Central memory CD4-positive, alpha-beta T cell (primary cell): ENCODE measurements around the gene EIF2S2.

Source experiments
- DNase-seq: peaks from one replicate; pipeline ENCODE4 v3.0.0; 2022

The EIF2S2 gene

DNA sequence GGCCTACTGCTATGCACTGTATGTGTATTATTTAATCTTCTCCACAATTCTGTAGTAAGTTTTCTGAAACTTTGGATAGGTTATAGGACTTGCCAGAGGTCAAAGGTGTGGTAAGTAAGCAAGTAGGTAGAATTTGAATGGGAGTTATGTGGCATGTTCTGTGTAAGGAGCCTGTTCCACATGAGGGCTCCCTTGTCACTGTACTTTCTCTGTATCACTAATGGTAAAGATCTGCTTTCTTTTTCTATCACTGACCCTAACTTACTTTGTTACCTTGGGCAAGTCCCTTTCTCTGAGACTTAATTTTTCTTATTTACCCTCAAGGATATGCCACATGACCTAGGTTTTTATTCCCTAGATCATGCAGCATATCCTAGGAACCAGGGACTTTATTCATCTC, 50.3 kb downstream of the EIF2S2 start:
- DNase-seq, result no peak

DNA sequence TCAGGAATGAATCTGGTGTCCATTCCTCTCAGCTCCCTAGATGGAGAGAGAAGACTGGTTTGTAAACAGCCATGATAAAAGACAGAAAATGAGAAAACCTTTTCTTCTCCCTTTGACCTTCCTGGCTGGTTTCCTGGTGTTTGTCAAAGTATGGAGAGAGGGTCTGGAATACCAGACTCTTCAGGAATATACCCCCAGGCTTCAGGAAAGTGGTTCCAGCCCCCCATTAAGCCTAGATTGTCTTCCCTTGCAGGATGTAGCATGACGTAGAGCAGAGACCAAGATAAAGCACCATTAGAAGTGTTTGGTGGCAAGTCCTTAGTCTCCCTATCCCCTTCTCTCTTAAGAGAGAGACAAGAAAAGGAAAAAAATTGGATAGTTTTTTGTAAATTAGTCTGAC, 51.1 kb downstream of the EIF2S2 start:
- DNase-seq, result no peak

DNA sequence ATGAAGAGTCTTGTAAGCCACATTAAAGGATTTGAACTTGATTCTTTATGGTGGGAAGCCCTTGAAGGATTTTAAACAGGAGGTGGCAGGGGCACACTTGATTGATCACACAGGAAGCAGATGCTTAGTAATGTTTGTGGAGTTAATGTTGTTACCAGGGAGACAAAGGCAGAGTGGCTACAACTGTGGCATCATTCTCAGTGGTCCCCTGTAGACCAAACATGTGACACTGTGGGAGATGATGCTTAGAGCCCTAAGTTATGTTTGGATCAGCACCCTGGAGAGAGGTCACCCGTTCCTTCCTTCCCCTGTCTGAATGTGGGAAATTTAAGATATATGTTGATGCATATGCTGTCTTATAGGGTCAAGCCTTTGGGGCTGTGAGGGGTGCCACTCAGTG, 53.2 kb downstream of the EIF2S2 start:
- peak; percentile 57 for DNase-seq

DNA sequence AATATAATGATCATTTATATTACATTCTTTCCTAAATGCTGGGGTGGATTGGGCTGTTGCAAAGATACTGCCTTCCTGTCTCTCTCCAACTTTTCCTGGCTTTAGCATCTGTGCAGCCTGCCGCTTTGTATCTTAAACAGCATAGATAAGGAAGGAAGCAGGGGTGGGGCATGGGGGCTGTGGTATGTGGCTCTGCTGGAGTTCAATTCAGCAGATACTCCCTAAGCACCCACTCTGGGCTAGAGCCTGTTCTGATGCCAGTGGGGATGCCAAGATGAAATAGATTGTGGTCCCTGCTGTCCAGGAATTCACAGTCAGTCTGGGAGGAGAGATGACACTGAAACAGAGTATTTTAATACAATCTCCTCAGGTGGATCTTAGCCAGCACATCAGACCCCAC, 56.8 kb downstream of the EIF2S2 start:
- DNase-seq, result no peak

DNA sequence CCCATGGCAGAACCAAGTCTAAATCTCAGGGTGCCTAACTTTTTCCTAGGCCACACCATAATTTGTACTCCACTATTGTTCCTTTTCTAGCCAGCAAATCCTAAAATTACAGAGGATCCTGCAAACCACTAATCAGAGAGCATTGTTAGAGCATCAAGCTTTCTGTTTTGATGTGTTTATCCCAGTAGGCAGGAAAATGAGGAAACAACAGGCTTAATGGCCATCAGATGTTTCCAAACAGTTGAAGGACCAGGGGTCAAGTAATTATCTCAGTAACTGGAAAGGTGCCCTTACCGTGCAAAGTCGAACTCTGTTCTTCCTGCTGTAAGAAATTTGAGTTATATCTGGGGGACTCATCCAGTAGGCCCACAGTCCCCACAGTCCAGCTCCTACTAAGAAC, 59.6 kb downstream of the EIF2S2 start:
- DNase-seq, result no peak

DNA sequence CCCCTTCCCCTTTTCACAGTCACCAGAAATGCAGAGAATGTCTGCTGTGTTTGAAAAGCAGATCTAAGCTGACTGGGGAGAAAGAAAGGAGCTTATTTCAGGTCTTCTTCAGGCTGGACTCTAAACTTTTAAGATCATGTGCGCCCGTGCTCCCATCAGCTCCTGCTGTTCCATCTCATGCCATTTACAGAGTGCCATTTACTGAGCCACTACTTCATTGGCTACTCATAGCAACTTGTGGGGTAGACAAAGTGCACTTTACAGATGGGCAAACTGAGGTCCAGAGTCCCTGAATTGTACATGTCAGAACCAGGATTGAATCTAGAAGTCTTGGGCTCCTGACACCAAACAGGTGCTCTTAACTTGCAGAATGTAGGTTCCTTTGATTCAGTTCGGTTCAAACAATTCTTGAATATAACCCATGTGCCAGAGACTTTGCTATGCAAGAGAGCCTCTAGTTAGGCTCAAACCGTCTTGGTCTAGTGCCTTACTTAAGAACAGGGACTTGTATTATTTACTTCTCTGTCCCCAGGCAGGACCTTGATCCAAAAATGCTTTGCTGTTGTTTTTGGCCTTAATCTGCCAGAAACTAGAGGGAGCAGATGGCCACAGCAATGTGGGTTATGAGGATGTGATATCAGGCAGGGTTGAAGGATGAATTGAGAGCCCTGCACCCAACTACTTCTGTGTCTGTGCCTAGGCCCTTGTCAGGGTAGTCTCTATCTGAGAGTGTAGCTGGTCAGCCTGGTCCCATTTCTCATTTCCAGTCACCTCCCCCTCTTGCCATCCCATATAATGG, 61.9 kb downstream of the EIF2S2 start:
- no peak for DNase-seq

DNA sequence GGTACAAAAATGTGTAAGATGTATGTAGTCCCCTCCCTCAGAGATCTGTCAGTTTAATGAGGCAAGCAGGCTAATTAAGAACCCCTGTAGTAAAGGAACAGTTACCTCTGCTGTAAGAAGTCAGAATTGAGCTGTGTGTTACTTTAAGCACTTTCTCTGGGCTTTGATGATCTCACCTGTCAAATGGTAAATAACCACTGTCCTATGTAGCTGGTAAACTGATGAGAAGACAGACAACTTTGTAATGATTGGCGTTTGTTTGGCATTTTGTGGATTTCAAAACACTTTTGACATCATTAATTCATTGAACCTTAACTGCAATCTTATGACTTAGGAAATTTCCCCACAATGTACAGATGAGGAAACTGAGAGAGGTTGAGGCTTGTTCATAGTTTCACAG, 62.7 kb downstream of the EIF2S2 start:
- no peak for DNase-seq

DNA sequence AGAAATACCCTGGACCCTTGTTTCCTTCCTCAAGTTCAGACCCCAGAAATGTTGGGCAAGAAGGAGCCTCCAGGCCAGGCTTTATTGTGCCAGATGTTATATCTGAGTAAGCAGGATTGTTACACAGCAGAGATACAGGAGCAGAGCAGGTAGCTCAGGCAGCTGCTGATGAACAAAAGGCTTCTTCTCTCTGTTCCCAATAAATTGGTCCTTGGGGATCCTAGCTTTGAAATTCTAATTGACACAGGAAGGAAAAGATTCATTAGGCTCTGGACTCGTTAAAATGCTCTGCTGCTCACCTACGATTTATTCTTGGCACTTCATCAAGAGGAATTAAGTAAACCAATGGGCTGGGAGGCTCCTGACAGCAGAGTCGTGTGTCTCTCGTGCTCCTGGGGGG, 64.1 kb downstream of the EIF2S2 start:
- no peak for DNase-seq

DNA sequence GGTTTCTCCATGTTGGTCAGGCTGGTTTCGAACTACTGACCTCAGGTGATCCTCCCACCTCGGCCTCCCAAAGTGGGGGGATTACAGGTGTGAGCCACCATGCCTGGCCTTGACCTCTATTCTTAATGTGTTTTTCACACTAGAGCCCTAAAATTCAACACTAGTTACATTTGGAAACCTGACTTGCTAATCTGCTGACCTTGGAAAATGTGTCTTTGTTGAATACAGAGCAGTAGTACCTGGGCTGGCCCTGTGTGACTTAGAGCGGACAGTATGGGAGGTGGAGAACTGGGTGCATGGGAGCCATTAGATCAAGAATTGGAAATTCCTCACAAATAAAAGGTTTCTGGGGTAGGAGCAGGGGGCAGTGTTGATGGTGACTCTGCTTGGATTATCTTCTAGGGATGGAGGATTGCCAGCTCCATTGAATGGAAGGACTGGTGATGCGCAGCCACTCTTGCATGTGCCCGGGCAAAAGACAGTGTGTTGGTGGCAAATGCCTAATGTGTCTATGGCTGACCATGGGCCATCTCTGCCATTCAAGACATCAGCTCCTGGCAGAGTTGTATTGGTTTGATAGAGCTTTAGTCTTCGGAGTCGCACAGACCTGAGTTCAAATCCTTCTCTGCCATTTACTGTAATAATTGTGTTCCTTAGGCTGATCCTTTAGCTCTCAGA, 64.9 kb downstream of the EIF2S2 start:
- no peak for DNase-seq

DNA sequence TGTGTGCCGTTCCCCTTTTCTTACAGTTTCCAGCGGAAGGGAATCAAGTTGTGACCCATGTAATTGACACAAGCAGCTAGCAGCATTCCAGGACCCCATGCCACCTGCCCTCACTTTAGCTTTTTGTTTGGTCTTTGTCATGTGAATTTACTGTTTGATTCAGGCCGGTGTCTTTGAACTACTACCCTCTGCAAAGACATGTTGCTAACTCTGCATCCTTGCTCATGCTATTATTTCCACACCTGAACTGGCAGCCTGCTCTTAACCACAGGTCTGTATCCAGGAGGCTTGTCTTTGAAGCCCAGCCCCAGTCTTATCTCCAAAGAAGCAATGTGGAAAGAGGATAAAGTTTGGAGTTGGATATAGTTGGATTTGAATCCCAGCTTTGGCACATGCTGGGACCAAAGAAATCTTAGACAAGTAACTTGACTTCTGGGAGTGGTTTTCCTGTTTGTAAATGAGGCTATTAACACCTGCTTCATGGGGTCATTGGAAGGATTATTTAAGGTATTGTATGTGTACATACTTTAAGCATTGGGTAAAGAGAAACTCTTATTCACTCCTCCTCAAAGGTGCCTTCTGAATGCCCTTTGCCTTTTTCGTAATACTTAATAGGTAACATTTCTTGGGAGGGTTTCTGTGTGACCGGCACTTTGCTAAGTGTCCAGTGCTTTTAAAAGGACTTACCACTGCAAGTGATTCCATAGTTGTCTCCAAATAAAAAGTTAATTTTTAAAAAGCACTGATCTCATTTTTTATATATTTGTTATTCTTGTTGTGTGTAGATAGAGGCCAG, 65.9 kb downstream of the EIF2S2 start:
- DNase-seq, result no peak

DNA sequence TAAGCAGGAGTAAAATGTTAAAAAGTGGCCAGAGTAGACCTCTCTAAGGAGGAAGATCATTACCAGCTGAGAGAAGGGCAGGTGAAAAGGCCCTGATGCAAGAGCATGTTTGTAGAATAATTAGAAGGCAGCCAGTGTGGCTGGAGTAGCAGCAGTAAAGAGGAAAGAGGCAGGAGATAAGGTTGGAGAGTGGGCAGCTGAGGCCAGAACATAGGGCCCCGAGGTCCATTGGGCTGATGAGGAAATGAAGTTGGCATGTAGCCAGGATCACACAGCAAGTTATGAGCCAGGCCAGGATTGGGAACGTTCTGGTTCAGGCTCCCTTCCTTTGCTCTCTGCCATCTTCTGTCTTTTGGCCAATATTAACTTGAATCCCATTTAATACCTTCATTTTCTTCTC, 66.7 kb downstream of the EIF2S2 start:
- DNase-seq, result no peak

DNA sequence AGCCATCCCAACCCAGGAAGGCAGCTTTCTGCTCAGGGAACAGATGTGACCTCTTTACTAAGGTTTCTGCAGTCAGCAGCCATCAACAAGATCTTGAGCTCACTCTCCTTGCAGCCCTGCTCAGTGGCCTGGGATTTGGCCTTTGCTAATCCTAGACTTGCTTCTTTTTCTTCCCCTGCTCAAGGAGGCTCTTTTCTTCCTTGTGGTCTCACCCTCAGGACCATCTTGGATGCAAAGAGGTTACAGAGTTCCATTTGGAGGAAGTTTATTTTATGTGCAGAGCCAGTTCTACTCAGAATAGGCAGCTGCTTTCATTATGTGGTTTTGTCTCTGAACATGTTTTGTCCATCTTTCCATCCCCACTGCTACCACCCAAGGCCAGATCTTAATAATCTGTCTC, 69.0 kb downstream of the EIF2S2 start:
- no peak for DNase-seq

DNA sequence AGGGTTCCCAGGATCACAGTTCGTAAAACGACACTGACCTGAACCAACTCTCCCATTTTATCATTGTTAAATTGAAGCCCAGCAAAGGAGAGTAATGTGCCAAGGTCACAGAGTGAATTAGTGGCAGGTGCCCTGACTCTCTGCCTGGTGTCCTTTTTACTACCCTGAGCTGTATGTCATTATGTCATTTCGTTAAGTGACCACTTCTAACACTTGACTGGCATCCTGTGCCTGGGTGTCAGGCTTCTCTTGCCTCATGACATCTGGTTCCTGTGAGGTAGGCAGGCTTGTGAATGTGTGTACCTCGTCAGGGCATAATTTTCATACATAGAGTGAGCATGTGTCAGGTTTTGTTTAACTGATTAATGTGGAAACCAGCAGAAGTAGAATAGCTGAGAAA, 69.8 kb downstream of the EIF2S2 start:
- DNase-seq, result no peak

DNA sequence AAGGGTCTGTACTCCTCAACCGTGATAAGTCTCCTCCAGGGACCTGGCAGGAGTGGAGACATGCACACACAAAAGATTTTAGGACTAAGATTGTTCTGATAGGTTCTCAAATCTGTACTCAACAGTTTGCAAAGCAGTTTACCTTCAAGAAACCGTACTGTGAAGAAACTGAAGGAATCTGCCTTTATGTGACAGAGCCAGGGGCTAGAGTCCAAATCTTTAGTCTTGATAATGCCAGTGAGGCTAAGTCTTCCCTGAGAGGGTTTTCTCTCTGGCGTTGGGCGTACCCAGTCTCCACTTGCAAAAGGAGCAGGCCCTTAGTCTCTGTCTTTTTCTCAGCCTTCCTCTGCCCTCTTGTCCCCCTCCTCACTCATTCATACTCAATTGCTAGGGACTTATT, 70.8 kb downstream of the EIF2S2 start:
- no peak for DNase-seq

DNA sequence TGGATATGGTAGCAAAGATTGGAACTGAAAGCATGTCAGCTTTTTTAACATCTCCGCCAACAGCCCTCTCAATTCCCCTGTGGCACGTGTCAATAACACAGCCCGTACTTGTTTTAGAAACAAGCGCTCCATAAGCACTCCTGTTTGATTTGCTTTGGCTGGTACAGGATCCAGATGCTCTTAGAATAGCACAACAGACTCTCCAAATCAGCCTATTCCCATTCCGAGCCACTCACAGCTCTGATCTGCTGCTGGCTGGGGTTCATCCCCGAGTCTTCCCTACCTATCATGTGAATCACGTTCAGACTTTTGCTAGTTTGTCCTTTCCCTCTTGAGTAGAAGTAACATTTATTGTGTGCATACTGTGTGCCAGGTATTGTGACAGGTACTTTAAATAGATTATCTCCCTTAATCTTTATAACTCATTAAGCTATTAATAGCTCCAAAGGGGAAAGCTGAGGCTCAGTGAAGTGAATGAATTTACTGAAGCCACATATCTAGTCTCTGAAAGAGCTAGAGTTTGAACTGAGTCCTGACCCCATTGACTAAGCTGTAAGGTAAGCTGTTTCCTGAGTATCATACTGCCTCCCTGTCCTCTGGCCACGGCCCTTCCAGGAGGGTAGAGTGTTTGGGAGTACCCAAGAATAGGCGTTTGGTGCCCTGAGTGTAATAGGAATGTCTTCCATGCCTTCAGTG, 71.6 kb downstream of the EIF2S2 start:
- DNase-seq, result no peak
